HG02763 (cell line): ENCODE results near the gene HIPK1.
"Not testable (repeated sequence)": the region's sequence is repeated elsewhere in the genome, so short reads cannot be mapped to it uniquely, and the experiment has no call there.

Experiments used
- ATAC-seq: cut with Tn5 transposase; IDR thresholded peaks from one replicate; pipeline ENCODE4 v1.9.1; 2021; ENCODE audit warnings: mild to moderate bottlenecking, moderate library complexity; ENCODE audit not compliant: unreplicated experiment

The HIPK1 gene

GRCh38 chr1:114009393-114009792, 80.3 kb downstream of the HIPK1 start:
- ATAC-seq = no peak

- ATAC-seq = no peak
These were observed 81.5 kb downstream of the HIPK1 start for GRCh38 chr1:114010433-114011184.

GRCh38 chr1:114011796-114012195, 82.7 kb downstream of the HIPK1 start:
- ATAC-seq = no peak

- no peak for ATAC-seq
These were observed 86.0 kb downstream of the HIPK1 start for GRCh38 chr1:114015075-114015474.

- ATAC-seq = not testable (repeated sequence)
These were observed 90.6 kb downstream of the HIPK1 start for GRCh38 chr1:114019724-114020123.

GRCh38 chr1:114021665-114022099, 92.6 kb downstream of the HIPK1 start:
- ATAC-seq = no peak

GRCh38 chr1:114022877-114023276, 93.8 kb downstream of the HIPK1 start:
- ATAC-seq = no peak

- no peak for ATAC-seq
These were observed 94.3 kb downstream of the HIPK1 start for GRCh38 chr1:114023377-114023776.

GRCh38 chr1:114024049-114024448, 94.9 kb downstream of the HIPK1 start:
- no peak for ATAC-seq

GRCh38 chr1:114025609-114026401, 96.7 kb downstream of the HIPK1 start:
- no peak for ATAC-seq

- no peak for ATAC-seq
These were observed 97.7 kb downstream of the HIPK1 start for GRCh38 chr1:114026797-114027196.
